ENCODE results near the gene TM4SF20.
"Not testable (repeated sequence)": the region's sequence is repeated elsewhere in the genome, so short reads cannot be mapped to it uniquely, and the experiment has no call there.

TM4SF20 gene

GRCh38 chr2:227366769-227367426, 12.2 kb downstream of the TM4SF20 start:
- DNase-seq = no peak

GRCh38 chr2:227365833-227366232, 13.3 kb downstream of the TM4SF20 start:
- no peak for DNase-seq

GRCh38 chr2:227364585-227365263, 14.4 kb downstream of the TM4SF20 start:
- not testable (repeated sequence) for DNase-seq

GRCh38 chr2:227363756-227364155, 15.3 kb downstream of the TM4SF20 start:
- no peak for DNase-seq

- no peak for DNase-seq
These were observed 18.8 kb downstream of the TM4SF20 start for GRCh38 chr2:227360351-227360750.

- no peak for DNase-seq
These were observed 27.5 kb downstream of the TM4SF20 start for GRCh38 chr2:227351639-227352038.

- no peak for DNase-seq
These were observed 29.0 kb downstream of the TM4SF20 start for GRCh38 chr2:227349989-227350612.

- DNase-seq = no peak
These were observed 30.8 kb downstream of the TM4SF20 start for GRCh38 chr2:227348324-227348723.

- no peak for DNase-seq
These were observed 32.0 kb downstream of the TM4SF20 start for GRCh38 chr2:227347117-227347516.

GRCh38 chr2:227344231-227344630, 34.9 kb downstream of the TM4SF20 start:
- DNase-seq = no peak

GRCh38 chr2:227341553-227341952, 37.6 kb downstream of the TM4SF20 start:
- no peak for DNase-seq

GRCh38 chr2:227340106-227340505, 39.0 kb downstream of the TM4SF20 start:
- no peak for DNase-seq

- no peak for DNase-seq
These were observed 40.0 kb downstream of the TM4SF20 start for GRCh38 chr2:227339098-227339599.

GRCh38 chr2:227337442-227337841, 41.7 kb downstream of the TM4SF20 start:
- no peak for DNase-seq

- no peak for DNase-seq
These were observed 43.4 kb downstream of the TM4SF20 start for GRCh38 chr2:227335713-227336112.

GRCh38 chr2:227326783-227327182, 52.3 kb downstream of the TM4SF20 start:
- DNase-seq = no peak

GRCh38 chr2:227325839-227326195, 53.3 kb downstream of the TM4SF20 start:
- no peak for DNase-seq

- DNase-seq = peak; percentile 57 to 84
These were observed 53.9 kb downstream of the TM4SF20 start, which contains the start of gene MFF for GRCh38 chr2:227324995-227325838. Gene MFF (plus strand): TSS chr2:227325251. CDS start chr2:227330666, 5,415 bp downstream.

- DNase-seq = no peak
These were observed 54.5 kb downstream of the TM4SF20 start for GRCh38 chr2:227324642-227324994.

GRCh38 chr2:227323818-227324217, 55.3 kb downstream of the TM4SF20 start:
- no peak for DNase-seq

- no peak for DNase-seq
These were observed 56.4 kb downstream of the TM4SF20 start for GRCh38 chr2:227322530-227323205.

GRCh38 chr2:227320305-227321094, 58.6 kb downstream of the TM4SF20 start:
- no peak for DNase-seq
